Islet precursor cell (in vitro differentiated cells): Measurements from ENCODE around the gene STPG3.
"Not testable (repeated sequence)": the region's sequence is repeated elsewhere in the genome, so short reads cannot be mapped to it uniquely, and the experiment has no call there.

Experiments
- DNase-seq: peaks from one replicate; pipeline ENCODE4 v3.0.0-alpha.2; 2018

STPG3 gene

GRCh38 chr9:137234055-137234697 lies 16.9 kb upstream of the STPG3 start:
- no peak for DNase-seq

DNA sequence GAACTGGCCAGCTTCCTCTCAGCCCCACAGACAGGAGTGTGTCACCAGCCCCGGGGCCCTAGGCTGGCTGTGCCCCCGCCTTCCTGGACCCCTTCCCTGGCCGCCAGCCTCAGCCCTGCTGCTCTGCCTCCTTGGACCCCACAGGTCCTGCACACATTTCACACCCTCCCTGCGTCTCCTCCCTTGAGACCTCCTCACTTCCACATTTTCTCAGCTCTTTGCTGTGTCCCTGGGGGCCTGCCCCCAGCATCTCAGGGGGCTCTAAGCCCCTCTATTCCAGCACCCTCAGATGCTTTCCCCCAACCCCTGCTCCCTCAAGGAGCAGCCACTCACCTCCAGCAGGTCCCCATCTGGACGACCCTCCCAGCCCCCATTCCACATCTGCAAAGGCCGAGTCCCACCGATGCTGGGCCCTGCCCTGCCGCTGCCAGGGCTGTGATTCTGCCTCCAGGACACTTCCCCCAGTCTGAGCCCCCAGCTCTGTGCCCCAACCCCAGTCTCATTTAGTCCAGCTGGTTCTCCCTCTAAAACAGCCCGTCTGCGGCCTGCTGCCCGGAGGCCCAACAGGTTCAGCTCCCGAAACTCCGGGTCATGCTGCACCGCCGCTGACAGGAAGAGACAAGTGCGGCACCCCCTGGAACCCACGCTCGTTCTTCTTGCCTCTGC lies 16.2 kb upstream of the STPG3 start:
- no peak for DNase-seq

DNA sequence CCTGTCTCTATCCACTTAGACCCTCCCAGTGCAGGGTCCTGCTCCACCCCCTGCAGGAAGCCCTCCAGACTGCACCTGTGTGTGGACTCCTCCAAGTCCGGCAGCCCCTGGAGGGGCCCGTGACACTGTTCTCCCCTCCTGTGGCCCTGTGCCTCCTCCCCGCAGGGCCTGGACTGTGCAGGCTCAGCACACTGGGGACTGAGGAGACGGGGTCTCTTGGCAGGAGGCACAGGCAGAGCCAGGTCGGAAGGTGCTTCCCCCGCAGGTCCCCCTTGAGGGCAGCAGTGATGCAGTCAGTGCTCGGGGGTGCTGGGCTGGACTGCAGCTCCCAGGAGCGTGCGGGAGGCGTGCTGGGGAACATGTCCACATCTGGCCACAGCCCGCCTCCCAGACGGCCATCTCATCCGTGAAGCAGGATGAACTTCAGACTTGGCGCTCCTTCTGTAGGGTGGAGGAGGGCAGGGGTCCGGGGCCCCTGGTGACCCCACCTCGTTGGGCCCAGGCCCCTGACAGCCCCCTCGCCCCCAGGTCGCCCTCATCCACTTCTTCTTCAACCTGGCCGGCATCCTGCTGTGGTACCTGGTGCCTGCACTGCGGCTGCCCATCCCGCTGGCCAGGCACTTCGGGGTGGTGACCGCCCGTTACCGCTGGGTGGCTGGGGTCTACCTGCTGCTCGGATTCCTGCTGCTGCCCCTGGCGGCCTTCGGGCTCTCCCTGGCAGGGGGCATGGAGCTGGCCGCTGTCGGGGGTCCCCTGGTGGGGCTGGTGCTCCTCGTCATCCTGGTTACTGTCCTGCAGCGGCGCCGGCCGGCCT lies 15.5 kb upstream of the STPG3 start:
- no peak for DNase-seq

- peak; percentile 90 for DNase-seq
Observed at GRCh38 chr9:137236238-137236935, 14.7 kb upstream of the STPG3 start.

DNA sequence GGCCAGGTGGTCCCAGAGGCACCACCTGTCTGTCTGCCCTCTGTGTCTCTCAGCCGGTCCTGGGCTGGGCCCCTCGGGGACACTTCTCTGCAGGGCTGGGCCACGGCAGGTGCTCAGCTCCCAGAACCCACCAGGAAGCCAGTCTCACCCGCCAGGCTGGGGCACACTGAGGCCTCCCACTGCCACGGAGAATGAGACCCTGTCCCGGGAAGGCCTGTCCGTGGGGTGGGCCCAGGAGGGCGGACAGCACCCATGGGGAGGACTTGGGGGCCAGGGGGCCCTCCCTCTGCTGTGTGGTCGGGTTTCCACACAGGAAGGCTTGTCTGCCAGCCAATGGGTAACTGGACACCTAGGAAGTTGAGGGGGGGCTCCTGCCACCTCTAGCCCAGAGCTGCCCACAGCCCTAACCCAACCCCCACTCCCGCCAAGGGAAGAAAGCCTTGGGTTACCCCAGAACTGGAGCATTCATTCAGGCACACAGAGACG lies 14.1 kb upstream of the STPG3 start:
- DNase-seq, result no peak

DNA sequence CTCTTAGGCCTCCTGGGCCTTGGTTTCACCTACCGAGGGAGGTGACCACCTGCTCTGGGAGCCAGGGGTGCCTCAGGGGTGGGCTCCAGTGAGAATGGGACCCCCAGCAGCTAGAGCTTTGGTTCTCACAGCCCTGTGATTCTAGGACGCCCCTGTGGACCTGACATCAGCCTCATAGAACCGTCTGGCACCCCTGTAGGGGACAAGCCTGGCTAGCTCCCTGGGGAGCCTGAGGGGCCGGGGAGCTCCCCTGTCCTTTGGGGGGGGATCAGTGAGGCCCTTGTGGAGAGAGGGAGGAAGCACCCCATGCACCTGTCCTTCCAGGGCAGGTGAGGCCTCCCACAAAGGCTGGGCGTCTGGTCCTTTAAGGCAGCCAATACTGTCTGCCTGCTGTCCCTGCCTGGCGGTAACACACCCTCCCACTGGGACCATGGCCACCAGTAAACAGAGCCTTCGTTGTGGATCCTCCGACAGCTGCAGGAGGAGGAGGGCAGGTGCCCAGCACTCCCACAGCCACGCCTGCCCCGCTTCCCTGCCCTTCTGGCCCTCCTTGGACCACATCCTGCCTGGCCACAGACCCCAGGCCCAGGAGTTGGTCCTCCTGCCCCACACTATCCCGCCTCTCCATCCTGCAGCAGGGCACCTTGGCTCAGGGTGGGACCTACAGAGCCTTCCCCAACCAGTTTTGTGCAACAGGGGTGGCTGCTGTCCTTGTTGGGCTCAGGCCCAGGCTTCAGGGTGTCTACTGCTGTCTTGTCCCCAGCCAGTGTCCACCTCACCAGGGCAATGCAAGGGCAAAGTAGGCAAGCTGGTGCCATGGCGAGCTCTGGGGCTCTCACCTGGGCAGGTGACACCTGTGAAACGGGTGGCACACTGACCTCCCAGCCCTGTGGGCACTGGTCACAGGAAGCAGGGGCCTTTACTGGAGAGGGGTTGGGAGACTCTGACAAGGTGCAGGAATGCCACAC lies 13.0 kb upstream of the STPG3 start:
- DNase-seq, result no peak

GRCh38 chr9:137239541-137240200 lies 11.4 kb upstream of the STPG3 start:
- not testable (repeated sequence) for DNase-seq

- no peak for DNase-seq
Observed at GRCh38 chr9:137240318-137240840, 10.7 kb upstream of the STPG3 start.

DNA sequence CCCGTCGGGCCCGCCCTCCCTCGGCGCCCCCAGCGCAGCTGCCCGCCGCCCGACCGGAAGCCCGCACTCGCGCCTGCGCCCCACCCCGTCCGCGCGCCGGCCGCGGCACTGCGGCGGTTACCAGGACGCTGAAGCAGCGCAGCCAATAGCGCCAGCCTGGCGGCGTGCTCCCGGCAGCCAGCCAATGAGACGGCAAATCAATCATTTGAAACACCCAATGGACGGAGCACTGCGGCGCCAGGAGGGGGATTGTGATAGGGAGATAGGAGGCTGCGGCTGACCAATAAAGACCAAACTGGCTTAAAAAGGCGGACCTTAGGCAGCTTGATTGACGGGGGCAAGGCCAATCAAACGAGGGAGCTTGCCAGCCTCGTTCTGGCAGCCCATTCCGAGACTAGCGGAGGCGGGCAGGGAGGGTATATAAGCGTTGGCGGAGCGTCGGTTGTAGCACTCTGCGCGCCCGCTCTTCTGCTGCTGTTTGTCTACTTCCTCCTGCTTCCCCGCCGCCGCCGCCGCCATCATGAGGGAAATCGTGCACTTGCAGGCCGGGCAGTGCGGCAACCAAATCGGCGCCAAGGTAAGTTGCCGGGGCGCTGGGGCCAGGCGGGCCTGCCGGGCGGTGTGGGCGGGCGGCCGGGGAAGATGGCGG lies 10.1 kb upstream of the STPG3 start, which contains the start of gene TUBB4B:
Gene TUBB4B, plus strand, starts transcription at position 447 of the 649 bp plus-strand sequence. Its CDS starts 74 bp downstream, at position 521.
- DNase-seq, result peak; percentile 100

- no peak for DNase-seq
Observed at GRCh38 chr9:137241490-137242268, 9.4 kb upstream of the STPG3 start.

DNA sequence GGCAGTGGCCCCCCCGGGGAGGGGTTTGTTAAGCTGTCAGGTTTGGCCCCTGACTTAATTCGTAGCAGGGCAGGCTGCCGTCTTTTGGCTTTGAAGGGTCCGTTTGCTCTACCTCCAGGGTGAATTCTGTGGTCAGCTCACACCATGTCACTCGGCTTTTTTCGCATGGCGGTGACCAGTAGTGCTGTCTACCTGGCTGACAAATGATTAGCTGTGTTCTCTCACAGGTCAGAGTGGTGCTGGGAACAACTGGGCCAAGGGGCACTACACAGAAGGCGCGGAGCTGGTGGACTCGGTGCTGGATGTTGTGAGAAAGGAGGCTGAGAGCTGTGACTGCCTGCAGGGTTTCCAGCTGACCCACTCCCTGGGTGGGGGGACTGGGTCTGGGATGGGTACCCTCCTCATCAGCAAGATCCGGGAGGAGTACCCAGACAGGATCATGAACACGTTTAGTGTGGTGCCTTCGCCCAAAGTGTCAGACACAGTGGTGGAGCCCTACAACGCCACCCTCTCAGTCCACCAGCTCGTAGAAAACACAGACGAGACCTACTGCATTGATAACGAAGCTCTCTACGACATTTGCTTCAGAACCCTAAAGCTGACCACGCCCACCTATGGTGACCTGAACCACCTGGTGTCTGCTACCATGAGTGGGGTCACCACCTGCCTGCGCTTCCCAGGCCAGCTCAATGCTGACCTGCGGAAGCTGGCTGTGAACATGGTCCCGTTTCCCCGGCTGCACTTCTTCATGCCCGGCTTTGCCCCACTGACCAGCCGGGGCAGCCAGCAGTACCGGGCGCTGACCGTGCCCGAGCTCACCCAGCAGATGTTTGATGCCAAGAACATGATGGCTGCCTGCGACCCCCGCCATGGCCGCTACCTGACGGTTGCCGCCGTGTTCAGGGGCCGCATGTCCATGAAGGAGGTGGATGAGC lies 8.6 kb upstream of the STPG3 start:
- no peak for DNase-seq

GRCh38 chr9:137243266-137243625 lies 7.8 kb upstream of the STPG3 start:
- DNase-seq, result not testable (repeated sequence)

DNA sequence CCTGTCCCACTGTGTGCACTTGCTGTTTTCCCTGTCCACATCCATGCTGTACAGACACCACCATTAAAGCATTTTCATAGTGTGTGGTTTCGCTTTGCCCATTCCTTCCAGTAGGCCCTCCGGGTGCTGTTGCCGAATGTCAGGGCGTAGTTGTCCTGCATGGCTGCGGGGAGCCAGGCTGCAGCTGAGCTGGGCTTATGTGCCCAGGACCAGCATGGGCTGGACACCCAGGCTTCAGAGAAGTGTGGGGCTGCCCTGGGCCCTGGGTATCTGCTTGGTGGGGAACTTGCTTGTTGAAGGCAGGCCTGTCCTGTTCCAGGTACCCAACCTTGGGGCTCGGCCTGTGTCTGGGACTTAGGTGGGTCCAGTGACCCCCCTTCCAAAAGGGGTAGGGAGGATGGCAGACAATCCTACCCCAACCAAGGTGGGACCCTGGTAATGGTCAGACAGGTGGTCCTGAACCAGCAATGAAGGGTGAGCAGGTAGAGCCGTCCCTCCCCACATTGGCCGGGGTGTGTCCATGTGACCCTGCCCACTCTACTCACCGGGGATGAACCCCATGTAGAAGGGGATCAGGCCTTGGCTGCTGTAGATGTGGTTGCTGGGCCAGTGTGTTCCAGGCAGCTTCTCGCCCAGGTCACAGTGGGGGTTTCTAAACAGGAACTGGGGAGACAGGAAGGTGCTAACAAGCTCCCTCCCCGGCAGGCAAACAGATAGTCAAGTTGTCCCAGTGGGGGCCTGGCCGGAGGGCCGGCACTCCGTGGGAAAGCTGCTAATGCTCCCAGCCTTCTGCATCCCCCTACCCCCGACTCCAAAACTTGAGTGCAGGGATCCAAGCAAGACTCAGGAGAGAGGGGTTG lies 7.2 kb upstream of the STPG3 start:
- no peak for DNase-seq

- DNase-seq, result no peak
Observed at GRCh38 chr9:137244486-137245449, 6.3 kb upstream of the STPG3 start.

- no peak for DNase-seq
Observed at GRCh38 chr9:137245450-137246421, 5.3 kb upstream of the STPG3 start.
